ENCODE measurements around the gene DNAH8.
A peak's percentile ranks its signal among the peaks of the same experiment; 100 is the strongest.

DNAH8 gene

DNA sequence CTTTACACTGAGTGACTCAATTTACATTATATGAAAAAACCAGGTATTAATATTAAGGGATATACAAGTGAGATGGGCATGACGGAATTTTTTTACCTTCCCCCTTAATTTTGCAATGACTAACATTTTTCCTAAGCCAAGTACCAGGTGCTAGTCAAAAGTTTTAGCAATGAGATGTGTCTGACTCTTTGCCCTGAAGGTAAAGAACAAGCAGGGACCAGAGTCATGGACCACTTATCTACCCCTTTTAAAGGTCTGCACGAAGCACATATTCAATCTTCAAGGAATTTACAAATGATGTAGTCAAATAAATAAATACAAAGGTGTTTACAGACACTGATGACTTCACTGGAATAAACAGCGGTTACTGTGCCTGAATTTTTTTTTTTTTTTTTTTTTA, 13.6 kb upstream of the DNAH8 start:
- no peak for DNase-seq (ENCODE audit: low read depth in 2 of 2, low spot score in 1 of 2)

DNA sequence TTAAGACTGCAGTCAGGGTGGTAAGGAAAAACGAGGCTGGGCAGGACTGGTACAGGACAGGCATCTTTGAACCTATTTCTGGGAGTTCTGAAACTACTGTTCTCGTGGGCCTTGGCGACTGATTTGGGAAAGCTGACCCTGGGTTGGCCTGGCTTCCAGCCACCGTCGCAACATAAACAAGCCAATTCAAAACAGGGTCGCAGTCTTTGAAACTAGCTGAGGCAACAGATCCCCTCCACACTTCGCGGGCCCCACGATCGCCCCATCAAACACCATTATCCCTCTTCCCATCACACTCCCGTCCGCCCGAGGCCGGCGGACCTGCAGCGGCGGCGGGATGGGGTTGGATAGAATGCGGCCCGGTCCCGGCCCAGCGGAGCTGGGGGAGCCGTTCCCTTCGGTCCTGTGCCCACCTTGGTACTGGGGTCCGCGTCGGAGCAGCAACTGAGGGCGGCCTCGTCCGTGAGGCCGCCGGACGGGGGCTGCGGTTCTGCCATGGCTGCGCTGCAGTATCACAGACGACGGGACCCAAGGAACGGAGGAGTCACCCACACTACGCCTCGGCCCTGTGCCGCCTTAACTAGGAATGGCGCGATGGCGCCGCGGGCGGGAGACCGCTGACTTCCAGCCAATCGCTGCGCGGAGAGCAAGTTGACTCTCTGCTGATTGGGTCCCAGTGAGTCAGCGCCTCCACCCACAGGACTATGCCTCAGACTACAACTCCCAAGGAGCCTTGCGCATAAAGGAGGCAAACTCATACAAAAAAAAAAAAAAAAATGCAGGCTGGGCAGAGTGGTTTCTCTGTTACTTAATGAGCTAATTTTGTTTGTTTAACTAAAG, 12.3 kb upstream of the DNAH8 start, which contains the start of gene GLO1:
TSS of gene GLO1 (minus strand) at position 588 of the 840 bp plus-strand sequence. CDS start at position 497, 91 bp downstream.
- peak; percentile 90 to 94 for DNase-seq (ENCODE audit: low read depth in 2 of 2, low spot score in 1 of 2)

GRCh38 chr6:38703949-38704590, 11.0 kb upstream of the DNAH8 start:
- DNase-seq (ENCODE audit: low read depth in 2 of 2, low spot score in 1 of 2) = no peak

DNA sequence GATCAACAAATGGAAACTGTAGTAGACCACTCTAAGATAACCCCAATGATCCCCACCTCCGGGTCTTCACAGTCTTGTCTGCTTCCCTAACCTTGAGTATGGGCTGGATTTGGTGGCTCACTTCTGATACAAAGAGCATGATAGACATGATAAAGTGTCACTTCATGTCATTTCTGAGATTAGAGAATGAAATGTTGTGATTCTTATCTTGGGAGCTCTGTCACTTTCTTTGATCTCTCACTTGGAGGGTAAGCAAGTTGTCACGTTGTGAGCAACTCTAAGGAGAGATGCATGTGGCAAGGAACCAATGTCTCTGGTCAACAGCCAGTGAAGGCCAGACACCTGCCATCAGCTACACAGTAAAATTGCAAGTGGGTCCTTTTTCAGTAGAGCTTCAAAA, 9.2 kb upstream of the DNAH8 start:
- DNase-seq (ENCODE audit: low read depth in 2 of 2, low spot score in 1 of 2) = no peak

- no peak for DNase-seq (ENCODE audit: low read depth in 2 of 2, low spot score in 1 of 2)
Observed at GRCh38 chr6:38708496-38708895, 6.6 kb upstream of the DNAH8 start.

GRCh38 chr6:38713812-38714211, 1.3 kb upstream of the DNAH8 start:
- DNase-seq (ENCODE audit: low read depth in 2 of 2, low spot score in 1 of 2) = peak in 1 of 2 donors; percentile 27

DNA sequence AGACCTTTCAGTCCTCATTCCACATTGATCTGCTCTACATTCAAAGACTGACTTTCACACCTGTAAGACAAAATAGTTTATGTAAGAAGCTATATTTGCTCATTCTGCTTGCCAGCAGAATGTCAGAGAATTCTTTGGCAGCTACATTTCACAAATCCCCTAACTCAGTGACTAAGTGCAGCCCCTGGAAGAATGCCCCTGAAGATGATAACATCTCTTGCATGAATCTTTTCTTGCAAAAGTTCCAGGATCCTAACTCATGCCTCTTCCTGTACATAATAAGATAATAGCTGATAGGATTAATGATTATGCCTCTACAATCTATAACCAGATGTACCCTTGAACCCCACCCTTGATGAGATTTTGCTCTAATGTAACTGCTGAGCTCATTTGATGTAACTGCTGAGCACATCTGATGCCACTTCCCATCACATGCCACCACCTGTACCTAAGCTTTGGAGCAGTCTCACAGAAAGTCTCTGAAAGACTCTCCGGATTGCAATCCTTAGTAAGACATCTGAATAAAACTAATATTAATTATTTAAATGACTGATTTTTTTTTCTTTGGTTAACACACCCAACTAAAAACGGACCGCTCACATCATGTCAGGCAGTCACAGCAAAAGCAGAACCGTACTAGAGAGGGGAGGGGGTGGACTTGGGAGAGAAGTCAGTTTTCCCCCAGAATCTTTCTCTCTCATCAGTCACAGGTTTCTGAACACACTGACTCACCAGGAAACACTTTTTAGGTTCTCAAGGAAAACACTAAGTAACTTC, 684 bp upstream of the DNAH8 start:
- no peak for DNase-seq (ENCODE audit: low read depth in 2 of 2, low spot score in 1 of 2)

DNA sequence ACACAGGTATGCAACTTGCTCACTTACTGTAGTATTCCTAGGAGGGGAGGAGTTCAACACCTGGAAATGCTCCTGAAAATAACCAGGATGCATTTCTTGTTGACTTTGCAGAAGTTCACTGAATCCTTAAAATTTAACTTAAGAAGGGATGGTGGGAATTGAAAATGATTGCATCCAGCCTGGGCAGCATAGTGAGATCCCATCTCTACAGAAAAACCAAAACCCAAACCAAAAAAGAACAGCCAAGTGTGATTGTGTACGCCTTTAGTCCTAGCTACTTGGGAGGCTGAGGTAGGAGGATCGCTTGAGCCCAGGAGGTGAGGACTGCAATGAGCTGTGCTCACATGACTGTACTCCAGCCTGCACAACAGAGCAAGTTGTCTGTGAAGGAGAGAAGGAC, 1.7 kb downstream of the DNAH8 start:
- no peak for DNase-seq (ENCODE audit: low read depth in 2 of 2, low spot score in 1 of 2)

DNA sequence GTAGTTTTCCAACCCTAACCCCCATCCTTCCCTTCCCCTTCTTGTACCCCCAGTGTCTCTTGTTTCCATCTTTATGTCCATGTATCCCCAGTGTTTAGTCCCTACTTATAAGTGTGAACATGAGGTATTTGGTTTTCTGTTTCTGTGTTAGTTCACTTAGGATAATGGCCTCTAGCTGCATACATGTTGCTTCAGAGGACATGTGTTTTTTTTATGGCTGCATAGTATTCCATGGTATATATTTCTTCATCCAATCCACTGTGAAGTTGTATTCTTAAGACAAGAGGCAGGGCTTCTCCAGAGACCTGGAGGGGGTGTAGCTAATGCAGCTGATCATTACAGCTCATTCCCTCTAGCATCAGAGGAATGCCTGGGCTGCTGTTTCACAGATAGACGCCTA, 4.2 kb downstream of the DNAH8 start:
- no peak for DNase-seq (ENCODE audit: low read depth in 2 of 2, low spot score in 1 of 2)

DNA sequence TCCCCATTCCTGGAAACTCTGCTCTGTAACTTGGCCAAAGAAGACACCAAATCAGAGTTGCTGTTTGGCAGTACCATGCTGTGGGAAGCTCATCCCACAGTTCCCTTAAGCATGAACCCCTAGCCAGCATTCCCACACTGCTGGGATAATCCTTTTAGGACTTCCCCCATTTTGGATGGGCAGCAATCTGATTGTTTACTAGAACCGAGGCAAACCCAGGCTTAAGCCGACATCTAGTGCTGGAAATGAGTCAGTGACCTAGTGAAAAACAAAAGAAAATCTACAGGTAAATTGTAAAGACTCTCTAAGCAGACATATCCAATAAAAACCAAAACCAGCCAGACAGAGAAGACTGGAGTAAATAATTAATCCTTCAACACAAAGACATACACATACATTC, 5.2 kb downstream of the DNAH8 start:
- no peak for DNase-seq (ENCODE audit: low read depth in 2 of 2, low spot score in 1 of 2)

- DNase-seq (ENCODE audit: low read depth in 2 of 2, low spot score in 1 of 2) = no peak
Observed at GRCh38 chr6:38722038-38722437, 6.9 kb downstream of the DNAH8 start.

DNA sequence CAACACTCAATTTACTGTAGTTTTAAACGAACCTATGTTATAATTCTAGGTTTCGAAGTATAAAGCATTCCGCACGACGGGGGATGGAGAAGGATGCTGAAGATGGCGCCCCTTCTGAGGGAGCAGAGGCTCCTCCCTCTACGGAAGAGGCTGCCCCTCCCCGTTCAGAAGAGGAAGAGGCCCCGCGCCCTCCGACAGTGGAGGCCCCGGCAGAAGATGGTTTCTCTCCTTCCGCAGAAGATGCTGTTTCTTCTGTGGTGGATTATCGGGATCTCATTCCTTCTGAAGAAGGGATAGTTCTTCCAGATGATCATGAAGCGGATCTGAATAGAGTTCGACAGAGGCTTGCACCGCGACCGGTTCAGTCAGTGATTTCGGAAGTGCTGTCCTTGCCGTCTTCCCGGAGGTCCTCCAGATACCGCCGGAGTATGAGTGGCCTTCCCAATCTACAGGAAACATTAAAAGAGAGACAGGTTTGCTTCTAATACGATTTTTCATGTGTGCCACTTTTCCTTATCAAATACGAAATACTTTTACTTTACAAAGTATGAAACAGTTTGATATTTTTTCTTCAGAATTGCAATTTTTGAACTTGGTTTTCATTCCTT, 7.7 kb downstream of the DNAH8 start:
- no peak for DNase-seq (ENCODE audit: low read depth in 2 of 2, low spot score in 1 of 2)

DNA sequence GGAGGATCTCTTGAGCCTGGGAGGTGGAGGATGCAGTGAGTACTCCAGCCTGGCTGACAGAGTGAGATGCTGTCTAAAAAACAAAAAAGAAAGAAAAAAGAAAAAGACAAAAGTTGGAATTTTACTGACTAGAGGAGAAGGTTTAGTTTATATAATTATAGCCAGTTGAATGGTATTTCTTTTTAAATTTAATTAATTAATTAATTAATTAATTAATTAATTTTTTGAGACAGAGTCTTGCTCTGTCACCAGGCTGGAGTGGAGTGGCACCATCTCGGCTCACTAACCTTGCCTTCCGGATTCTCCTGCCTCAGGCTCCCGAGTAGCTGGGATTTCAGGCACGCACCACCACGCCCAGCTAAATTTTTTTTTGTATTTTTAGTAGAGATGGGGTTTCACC, 8.7 kb downstream of the DNAH8 start:
- no peak for DNase-seq (ENCODE audit: low read depth in 2 of 2, low spot score in 1 of 2)

DNA sequence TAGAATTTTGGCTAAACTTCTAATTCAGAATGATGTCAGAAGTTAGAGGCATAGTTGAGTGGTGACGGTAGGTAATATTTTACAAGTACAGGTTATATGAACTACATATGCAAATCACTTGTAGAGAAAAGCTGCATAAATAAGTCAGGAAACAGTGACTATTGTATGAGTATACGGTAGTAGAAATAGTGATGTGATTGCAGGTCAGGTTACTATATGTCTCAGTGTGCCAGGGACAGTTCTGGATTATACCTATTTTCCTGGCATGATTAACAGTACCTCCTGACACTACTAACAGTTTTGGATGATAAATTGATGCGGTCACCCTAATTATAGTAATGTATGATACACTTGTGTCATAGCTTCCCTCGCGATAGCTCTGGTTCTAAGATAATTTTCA, 9.2 kb downstream of the DNAH8 start:
- no peak for DNase-seq (ENCODE audit: low read depth in 2 of 2, low spot score in 1 of 2)

DNA sequence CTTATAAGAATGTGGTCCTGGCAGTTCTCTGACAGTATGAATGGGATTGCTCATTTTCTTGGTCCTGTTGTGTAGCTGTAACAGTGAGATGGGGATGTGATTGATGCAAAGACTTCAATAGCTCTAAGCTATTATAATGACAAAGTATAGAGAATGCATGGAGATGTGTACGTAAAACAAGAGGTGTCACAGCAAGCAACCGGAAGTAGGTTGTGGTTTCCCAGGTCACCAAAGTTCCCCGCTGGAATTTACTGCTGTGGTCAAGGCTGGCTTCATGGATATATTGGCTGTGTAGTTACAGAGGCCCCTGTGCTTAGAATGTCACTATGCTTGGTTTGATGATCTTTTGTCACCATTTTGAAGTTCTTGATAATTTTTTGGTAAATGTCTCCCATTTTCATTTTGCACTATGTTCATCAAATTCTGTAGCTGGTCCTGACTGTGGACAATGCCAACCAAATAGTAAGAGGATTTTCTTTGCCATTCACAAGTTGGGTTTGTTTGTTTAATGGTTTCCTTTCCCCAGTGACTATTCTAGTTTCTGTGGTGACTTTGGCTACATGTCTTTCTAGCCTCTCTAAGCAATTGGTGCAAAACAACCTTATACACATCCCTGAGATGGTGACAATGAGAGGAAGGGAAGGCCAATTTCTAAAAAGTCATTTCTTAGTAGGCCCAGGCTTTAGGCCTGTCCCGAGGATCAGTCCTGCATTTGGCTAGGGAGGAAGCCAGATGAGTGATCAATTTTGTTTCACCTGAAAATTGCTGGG, 10.5 kb downstream of the DNAH8 start:
- DNase-seq (ENCODE audit: low read depth in 2 of 2, low spot score in 1 of 2) = no peak

DNA sequence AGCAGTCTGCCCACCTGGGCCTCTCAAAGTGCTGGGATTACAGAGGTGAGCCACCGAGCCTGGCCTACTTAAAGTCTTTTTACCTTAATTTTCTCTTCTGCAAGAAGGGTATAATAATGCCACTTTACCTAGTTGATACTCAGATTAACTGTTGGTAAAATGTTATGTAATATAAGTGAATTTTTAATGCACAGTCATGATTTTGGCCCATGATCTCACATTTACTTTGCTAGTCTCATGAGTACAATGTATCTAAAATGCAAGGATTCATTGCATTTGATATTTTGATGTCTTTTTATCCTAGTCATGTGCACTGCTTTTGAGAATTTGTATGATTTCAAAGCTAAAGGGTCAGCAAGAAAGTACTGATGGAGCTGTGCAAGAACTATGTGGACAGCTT, 13.1 kb downstream of the DNAH8 start:
- DNase-seq (ENCODE audit: low read depth in 2 of 2, low spot score in 1 of 2) = no peak

GRCh38 chr6:38730140-38730862, 15.2 kb downstream of the DNAH8 start:
- DNase-seq (ENCODE audit: low read depth in 2 of 2, low spot score in 1 of 2) = no peak

DNA sequence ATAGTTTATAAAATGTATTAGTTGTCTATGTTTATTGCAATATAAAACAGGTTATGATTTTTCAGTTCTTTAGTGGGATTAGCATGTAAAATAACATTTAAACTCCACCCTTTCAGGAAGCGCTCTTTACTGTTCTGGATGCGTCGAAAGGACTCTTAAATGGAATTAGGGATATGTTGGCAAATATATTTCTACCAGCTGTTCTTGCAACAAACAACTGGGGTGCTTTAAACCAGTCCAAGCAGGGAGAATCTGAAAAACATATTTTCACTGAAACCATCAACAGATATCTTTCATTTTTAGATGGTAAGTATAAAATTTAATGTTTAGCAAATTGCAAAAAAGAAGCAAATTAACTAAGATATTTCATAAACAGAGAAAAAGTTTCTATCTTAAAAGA, 21.8 kb downstream of the DNAH8 start:
- DNase-seq (ENCODE audit: low read depth in 2 of 2, low spot score in 1 of 2) = no peak

- no peak for DNase-seq (ENCODE audit: low read depth in 2 of 2, low spot score in 1 of 2)
Observed at GRCh38 chr6:38738261-38738660, 23.1 kb downstream of the DNAH8 start.

DNA sequence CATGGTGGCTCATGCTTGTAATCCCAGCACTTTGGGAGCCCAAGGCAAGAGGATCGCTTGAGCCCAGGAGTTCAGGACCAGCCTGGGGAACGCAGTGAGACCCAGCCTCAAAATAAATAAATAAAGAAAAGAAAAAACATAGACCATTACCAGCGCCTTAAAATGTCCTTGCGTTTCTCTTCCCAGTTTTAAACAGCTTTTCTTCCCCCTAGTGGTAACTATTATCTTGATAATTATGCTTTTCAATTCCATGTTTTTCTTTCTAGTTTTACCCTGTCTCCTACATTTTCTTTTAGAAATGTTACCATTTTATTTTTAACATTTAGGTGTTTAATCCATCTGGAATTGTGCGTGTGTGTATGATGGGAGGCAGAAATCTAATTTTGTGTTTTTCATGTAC, 24.4 kb downstream of the DNAH8 start:
- no peak for DNase-seq (ENCODE audit: low read depth in 2 of 2, low spot score in 1 of 2)

Data from stimulated activated CD8-positive, alpha-beta memory T cell treated with anti-CD3 and anti-CD28 coated beads, Interleukin-4, amount 100 ng/mL, for 4 hours (primary cell).